ENCODE data around the gene LIMD2. TPM values are rescaled to one million over a fixed set of nuclear protein-coding genes. Genes with fewer than 3 reads are reported as not detected.

The LIMD2 gene
- total and polyA plus RNA-seq, 2 of the 8 experiments (the other 6 are each of a cell fraction or from before 2014, with no cell fraction given), result 72.0 to 77.2 TPM

DNA sequence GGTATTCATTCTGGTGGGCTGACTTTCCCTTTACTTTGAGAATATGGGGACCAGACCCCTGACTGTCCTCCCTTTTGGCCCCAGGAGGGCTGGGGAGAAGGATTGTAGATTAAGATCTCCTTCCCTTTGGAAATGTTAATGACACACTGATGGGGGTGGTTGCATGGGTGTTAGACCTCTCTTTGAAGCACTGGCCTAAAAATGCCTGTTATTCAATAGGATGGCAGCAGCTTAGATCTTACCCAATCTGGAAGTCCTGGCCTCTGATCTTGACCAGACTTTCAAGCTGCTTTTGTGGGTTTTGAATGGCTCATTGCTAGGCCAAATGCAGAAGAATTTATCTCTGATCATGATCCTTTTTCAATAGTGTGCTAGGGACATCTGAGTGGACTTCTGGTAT lies 52.0 kb downstream of the LIMD2 start:
- TF ChIP-seq, protein P1, sequence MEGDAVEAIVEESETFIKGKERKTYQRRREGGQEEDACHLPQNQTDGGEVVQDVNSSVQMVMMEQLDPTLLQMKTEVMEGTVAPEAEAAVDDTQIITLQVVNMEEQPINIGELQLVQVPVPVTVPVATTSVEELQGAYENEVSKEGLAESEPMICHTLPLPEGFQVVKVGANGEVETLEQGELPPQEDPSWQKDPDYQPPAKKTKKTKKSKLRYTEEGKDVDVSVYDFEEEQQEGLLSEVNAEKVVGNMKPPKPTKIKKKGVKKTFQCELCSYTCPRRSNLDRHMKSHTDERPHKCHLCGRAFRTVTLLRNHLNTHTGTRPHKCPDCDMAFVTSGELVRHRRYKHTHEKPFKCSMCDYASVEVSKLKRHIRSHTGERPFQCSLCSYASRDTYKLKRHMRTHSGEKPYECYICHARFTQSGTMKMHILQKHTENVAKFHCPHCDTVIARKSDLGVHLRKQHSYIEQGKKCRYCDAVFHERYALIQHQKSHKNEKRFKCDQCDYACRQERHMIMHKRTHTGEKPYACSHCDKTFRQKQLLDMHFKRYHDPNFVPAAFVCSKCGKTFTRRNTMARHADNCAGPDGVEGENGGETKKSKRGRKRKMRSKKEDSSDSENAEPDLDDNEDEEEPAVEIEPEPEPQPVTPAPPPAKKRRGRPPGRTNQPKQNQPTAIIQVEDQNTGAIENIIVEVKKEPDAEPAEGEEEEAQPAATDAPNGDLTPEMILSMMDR (IDR thresholded peaks at IDR 0.05; ENCODE audit: control extremely low read depth in 1 of 3, insufficient read depth in 1 of 3, low read depth in 1 of 3, low read length in 3 of 3), result no peak
- 0 out of 2 replicates have a peak, but pooled peaks have one; percentile 13 for TF ChIP-seq CEBPB (IDR thresholded peaks at IDR 0.05; ENCODE audit: low read depth, low read length)
- Histone ChIP-seq H2BK20ac (ENCODE audit: low read length) (no peak overlapping the region), H2BK15ac (ENCODE audit: low read length) (no peak overlapping the region), H3K79me2 (ENCODE audit: control insufficient read depth in 1 of 2, insufficient read depth in 2 of 2, low read length in 2 of 2) (no peaks in the 10 kb centered on the region), H4K20me1 (replicated peaks in 1 of 2; ENCODE audit: control insufficient read depth in 1 of 2, insufficient read depth in 2 of 2, low read length in 2 of 2) (no peaks in the 10 kb centered on the region), H3K36me3 (ENCODE audit: control insufficient read depth in 2 of 4, insufficient read depth in 4 of 4, low read length in 3 of 4) (peaks cover 0 to 5% (median 2%) of the 10 kb centered on the region in 4 experiments; a peak in 5 of 8 replicates), H3K27ac (ENCODE audit: low read depth, low read length) (no peak overlapping the region), H3K4ac (replicated peaks; ENCODE audit: insufficient read length, low read depth, low read length) (no peak overlapping the region), H2BK12ac (ENCODE audit: low read depth, low read length) (no peak overlapping the region), H3K27me3 (replicated peaks in 1 of 4; ENCODE audit: control insufficient read depth in 3 of 4, extremely low read depth in 1 of 4, insufficient read depth in 3 of 4, low read length in 3 of 4) (no peaks in the 10 kb centered on the region), H3K23ac (ENCODE audit: insufficient read length) (no peak overlapping the region), H3K4me2 (ENCODE audit: insufficient read depth in 1 of 2, low read depth in 2 of 2, low read length in 2 of 2) (peak overlapping the region; percentile 14 to 53; a peak in 2 of 4 replicates), H4K5ac (ENCODE audit: insufficient read length, low read depth, low read length) (no peak overlapping the region), H3K9ac (replicated peaks in 1 of 4; ENCODE audit: extremely low read depth in 1 of 4, low read depth in 3 of 4, low read length in 3 of 4) (no peak overlapping the region), H2BK120ac (replicated peaks; ENCODE audit: low read depth, low read length) (no peak overlapping the region), H3K23me2 (ENCODE audit: low read depth, low read length) (no peaks in the 10 kb centered on the region), H3K18ac (ENCODE audit: extremely low read depth, low read length) (no peak overlapping the region), H2AK5ac (ENCODE audit: low read depth, low read length) (no peak overlapping the region), H3K79me1 (ENCODE audit: low read depth, low read length) (no peaks in the 10 kb centered on the region; the same call in 1 of the 2 replicates), H3K9me3 (ENCODE audit: insufficient read depth in 2 of 2, low read depth in 1 of 2, low read length in 1 of 2) (no peaks in the 10 kb centered on the region), H3K4me3 (ENCODE audit: extremely low read depth in 1 of 4, insufficient read depth in 2 of 4, low read depth in 3 of 4, low read length in 4 of 4) (no peak overlapping the region), H3K56ac (replicated peaks; ENCODE audit: insufficient read length, low read depth, low read length) (no peak overlapping the region), H2BK5ac (ENCODE audit: low read depth, low read length) (no peak overlapping the region), H3K4me1 (replicated peaks in 1 of 4; ENCODE audit: control insufficient read depth in 3 of 4, insufficient read depth in 4 of 4, low read length in 3 of 4) (peaks cover 0 to 12% (median 1%) of the 10 kb centered on the region in 4 experiments; a peak in 1 of 7 replicates), H4K8ac (ENCODE audit: extremely low read depth, insufficient read depth, low read length) (no peak overlapping the region), H4K91ac (replicated peaks; ENCODE audit: insufficient read length, low read length) (no peak overlapping the region), H2AFZ (ENCODE audit: low read length) (no peak overlapping the region), H3K14ac (ENCODE audit: insufficient read length) (no peak overlapping the region)
- POLR2A ChIA-PET (ENCODE audit: partially characterized antibody), result interaction anchor here (0.9 to 1.9 kb wide), 4 partner anchors 16 to 180 kb away, joined by 3 to 5 read pairs (median 3); partner anchors contain the start of gene MAP3K3
- CTCF ChIA-PET (ENCODE audit: partially characterized antibody), result interaction anchor here (1.0 to 1.7 kb wide), 5 partner anchors 27 to 211 kb away, joined by 3 to 5 read pairs (median 3); no protein-coding TSS in a partner anchor
- FAIRE-seq (no peak), DNase-seq (ENCODE audit: low read depth in 1 of 2, low spot score in 2 of 2) (no peak)
